ENCODE results near the gene INTS6L. TPM values are rescaled to one million over a fixed set of nuclear protein-coding genes. Genes with fewer than 3 reads are reported as not detected.

INTS6L gene
- total RNA-seq, 3 donors from 2014 or later (not counting 1 experiment from before 2014, with no cell fraction given) = 24.0 to 30.2 (median 26.7) TPM

GRCh38 chrX:135543172-135543571 is 22.7 kb downstream of the INTS6L start:
- ATAC-seq (no peak), DNase-seq (no peak)
- Histone ChIP-seq H3K9me3 (ENCODE audit: control insufficient read depth, insufficient read depth, low read length) (no peaks in the 10 kb centered on the region), H3K27ac (ENCODE audit: low read length) (no peak overlapping the region), H3K4me1 (ENCODE audit: control insufficient read depth, insufficient read depth, low read length) (peaks cover 4% of the 10 kb centered on the region), H3K27me3 (ENCODE audit: control insufficient read depth, insufficient read depth, low read length) (no peaks in the 10 kb centered on the region), H3K4me3 (ENCODE audit: low read length) (no peak overlapping the region), H3K36me3 (ENCODE audit: control insufficient read depth, insufficient read depth, low read length) (peaks cover 8% of the 10 kb centered on the region)
- intact Hi-C loops (cut with micrococcal nuclease) = no loop called here
- Mint-ChIP-seq H3K4me3 (no peak overlapping the region), H3K36me3 (no peaks in the 10 kb centered on the region), H3K9me3 (no peaks in the 10 kb centered on the region), H3K27ac (no peak overlapping the region), H3K4me1 (peaks cover 13 to 18% of the 10 kb centered on the region in 2 donors), H3K27me3 (ENCODE audit: low read depth in 2 of 2) (no peaks in the 10 kb centered on the region)
- no peak for TF ChIP-seq CTCF (IDR thresholded peaks at IDR 0.05)
- 100% methylated on average over 1 of the region's 1 CpG for WGBS (ENCODE audit: insufficient coverage)

- Mint-ChIP-seq H3K36me3 (no peaks in the 10 kb centered on the region), H3K4me3 (no peak overlapping the region), H3K27ac (peak overlapping the region in 1 of 2 donors; percentile 12), H3K9me3 (no peaks in the 10 kb centered on the region), H3K4me1 (peaks cover 13 to 18% of the 10 kb centered on the region in 2 donors), H3K27me3 (ENCODE audit: low read depth in 2 of 2) (no peaks in the 10 kb centered on the region)
- Histone ChIP-seq H3K36me3 (ENCODE audit: control insufficient read depth, insufficient read depth, low read length) (peaks cover 8% of the 10 kb centered on the region), H3K4me1 (ENCODE audit: control insufficient read depth, insufficient read depth, low read length) (peaks cover 4% of the 10 kb centered on the region), H3K4me3 (ENCODE audit: low read length) (no peak overlapping the region), H3K27ac (ENCODE audit: low read length) (no peak overlapping the region), H3K9me3 (ENCODE audit: control insufficient read depth, insufficient read depth, low read length) (no peaks in the 10 kb centered on the region), H3K27me3 (ENCODE audit: control insufficient read depth, insufficient read depth, low read length) (no peaks in the 10 kb centered on the region)
- ATAC-seq (peak in 2 of 3 donors; percentile 38 to 46), DNase-seq (peak; percentile 17 to 58)
- TF ChIP-seq CTCF (IDR thresholded peaks at IDR 0.05) = peak; percentile 14
- intact Hi-C loops (cut with micrococcal nuclease) = no loop called here
- WGBS (ENCODE audit: insufficient coverage) = 20% methylated on average over 1 of the region's 2 CpGs
Observed at GRCh38 chrX:135543924-135544323, 23.5 kb downstream of the INTS6L start.

GRCh38 chrX:135544338-135544948 is 24.0 kb downstream of the INTS6L start:
- 35% methylated on average over 4 of the region's 5 CpGs for WGBS (ENCODE audit: insufficient coverage)
- intact Hi-C loops (cut with micrococcal nuclease) = no loop called here
- Mint-ChIP-seq H3K27me3 (ENCODE audit: low read depth in 2 of 2) (no peaks in the 10 kb centered on the region), H3K27ac (peak overlapping the region; percentile 12 to 49), H3K36me3 (no peaks in the 10 kb centered on the region), H3K4me3 (no peak overlapping the region), H3K4me1 (peaks cover 13 to 18% of the 10 kb centered on the region in 2 donors), H3K9me3 (no peaks in the 10 kb centered on the region)
- Histone ChIP-seq H3K9me3 (ENCODE audit: control insufficient read depth, insufficient read depth, low read length) (no peaks in the 10 kb centered on the region), H3K27ac (ENCODE audit: low read length) (peak overlapping the region; percentile 42), H3K36me3 (ENCODE audit: control insufficient read depth, insufficient read depth, low read length) (peaks cover 8% of the 10 kb centered on the region), H3K27me3 (ENCODE audit: control insufficient read depth, insufficient read depth, low read length) (no peaks in the 10 kb centered on the region), H3K4me1 (ENCODE audit: control insufficient read depth, insufficient read depth, low read length) (peaks cover 4% of the 10 kb centered on the region), H3K4me3 (ENCODE audit: low read length) (no peak overlapping the region)
- TF ChIP-seq CTCF (IDR thresholded peaks at IDR 0.05) = peak; percentile 4
- ATAC-seq = no peak
- peak in 1 of 2 donors; percentile 21 for DNase-seq

GRCh38 chrX:135547767-135548166 is 27.3 kb downstream of the INTS6L start:
- Histone ChIP-seq H3K4me3 (ENCODE audit: low read length) (no peak overlapping the region), H3K9me3 (ENCODE audit: control insufficient read depth, insufficient read depth, low read length) (no peaks in the 10 kb centered on the region), H3K27ac (ENCODE audit: low read length) (no peak overlapping the region), H3K36me3 (ENCODE audit: control insufficient read depth, insufficient read depth, low read length) (peaks cover 13% of the 10 kb centered on the region), H3K4me1 (ENCODE audit: control insufficient read depth, insufficient read depth, low read length) (peaks cover 4% of the 10 kb centered on the region), H3K27me3 (ENCODE audit: control insufficient read depth, insufficient read depth, low read length) (no peaks in the 10 kb centered on the region)
- intact Hi-C loops (cut with micrococcal nuclease) = no loop called here
- Mint-ChIP-seq H3K27me3 (ENCODE audit: low read depth in 2 of 2) (peaks cover 0 to 12% of the 10 kb centered on the region in 2 donors), H3K4me1 (peaks cover 13 to 18% of the 10 kb centered on the region in 2 donors), H3K36me3 (no peaks in the 10 kb centered on the region), H3K4me3 (no peak overlapping the region), H3K9me3 (no peaks in the 10 kb centered on the region), H3K27ac (no peak overlapping the region)
- WGBS (ENCODE audit: insufficient coverage) = 93% methylated on average over 3 of the region's 4 CpGs
- ATAC-seq = no peak
- no peak for DNase-seq
- no peak for TF ChIP-seq CTCF (IDR thresholded peaks at IDR 0.05)

Data from natural killer cell (primary cell).